IMR-90 (cell line): Measurements from ENCODE around the gene EGFR. TPM values are rescaled to one million over a fixed set of nuclear protein-coding genes. Genes with fewer than 3 reads are reported as not detected.

Experiments used
- ATAC-seq: fragments of 200-7000 bp; cut with Tn5 transposase; 2 replicates; pipeline ENCODE4 v1.9.1; 2020; ENCODE audit warnings: low read depth, mild to moderate bottlenecking, moderate library complexity
- BruUV-seq: library from RNA; stranded (reverse); fragments of 400-500 nt; replicated peaks from 2 replicates; lab custom pipeline; 2021; lab: Mats Ljungman, UMichigan
- CTCF ChIA-PET: fragments of 300-600 bp; formaldehyde crosslinking; extraction: SDS; loops from one replicate; lab custom pipeline; 2021; ENCODE audit warnings: antibody characterized with exemption; lab: Yijun Ruan, JAX
- POLR2A ChIA-PET: fragments of 300-600 bp; sonication (Branson Sonifier 250); formaldehyde crosslinking; loops from one replicate; lab custom pipeline; 2022; ENCODE audit warnings: antibody characterized with exemption; ENCODE audit not compliant: unreplicated experiment; lab: Charles Lee
- DNase-seq: peaks from one replicate; pipeline ENCODE4 v3.0.0; 2013
- H2AFZ ChIP-seq: replicated peaks from 2 replicates; pipeline ENCODE3; 2013; ENCODE audit warnings: low read length, mild to moderate bottlenecking; ENCODE audit not compliant: poor library complexity
- H2AK5ac ChIP-seq: 2 replicates; pipeline ENCODE4 v1.6.1; 2013; ENCODE audit warnings: low read depth, low read length, inconsistent platforms
- H2AK9ac ChIP-seq: replicated peaks from 2 replicates; pipeline ENCODE3; 2013; ENCODE audit warnings: mild to moderate bottlenecking, low read depth, low read length, moderate library complexity; ENCODE audit not compliant: poor library complexity
- H2BK120ac ChIP-seq: 2 replicates; pipeline ENCODE4 v1.6.1; 2013; ENCODE audit warnings: low read depth, low read length, inconsistent platforms
- H2BK15ac ChIP-seq: 3 replicates; pipeline ENCODE4 v1.6.1; 2013; ENCODE audit warnings: low read depth, low read length, inconsistent platforms
- H2BK20ac ChIP-seq: 2 replicates; pipeline ENCODE4 v1.6.1; 2013; ENCODE audit warnings: low read depth, mild to moderate bottlenecking, inconsistent platforms, low read length, moderate library complexity
- H2BK5ac ChIP-seq: 2 replicates; pipeline ENCODE4 v1.6.1; 2013; ENCODE audit warnings: mild to moderate bottlenecking, low read depth, low read length, inconsistent platforms; ENCODE audit not compliant: poor library complexity, severe bottlenecking
- H3K14ac ChIP-seq: replicated peaks from 2 replicates; pipeline ENCODE4 v1.6.1; 2013; ENCODE audit warnings: low read depth, low read length, inconsistent platforms
- H3K18ac ChIP-seq: 2 replicates; pipeline ENCODE4 v1.6.1; 2013; ENCODE audit warnings: low read depth, low read length, control low read depth
- H3K23ac ChIP-seq: 2 replicates; pipeline ENCODE4 v1.6.1; 2013; ENCODE audit warnings: low read depth, low read length, inconsistent platforms
- H3K27ac ChIP-seq: 2 replicates; pipeline ENCODE4 v1.5.1; 2013; ENCODE audit warnings: mild to moderate bottlenecking, control low read depth, low read length; ENCODE audit not compliant: insufficient read depth
- H3K27me3 ChIP-seq: 2 replicates; pipeline ENCODE4 v1.6.1; 2013; ENCODE audit warnings: low read length; ENCODE audit not compliant: control insufficient read depth, insufficient read depth
- H3K36me3 ChIP-seq: 2 replicates; pipeline ENCODE4 v1.6.1; 2013; ENCODE audit warnings: low read length, mixed read lengths; ENCODE audit not compliant: control insufficient read depth, insufficient read depth
- H3K4ac ChIP-seq: 2 replicates; pipeline ENCODE4 v1.6.1; 2013; ENCODE audit warnings: low read depth, low read length, inconsistent platforms
- H3K4me1 ChIP-seq: 2 replicates; pipeline ENCODE4 v1.6.1; 2013; ENCODE audit warnings: low read length, mixed read lengths; ENCODE audit not compliant: control insufficient read depth, insufficient read depth
- H3K4me2 ChIP-seq: 2 replicates; pipeline ENCODE4 v1.6.1; 2013; ENCODE audit warnings: low read depth, mild to moderate bottlenecking, control low read depth, low read length, moderate library complexity
- H3K4me3 ChIP-seq: 2 replicates; pipeline ENCODE4 v1.5.1; 2013; ENCODE audit warnings: low read depth, mild to moderate bottlenecking, control low read depth, low read length, moderate library complexity; ENCODE audit not compliant: insufficient read depth
- H3K56ac ChIP-seq: 2 replicates; pipeline ENCODE4 v1.6.1; 2013; ENCODE audit warnings: low read length, inconsistent platforms; ENCODE audit not compliant: insufficient read depth; ENCODE audit errors: extremely low read depth
- H3K79me1 ChIP-seq, 2 experiments: 2 replicates each; pipeline ENCODE4 v1.6.1; 2013; ENCODE audit warnings: low read length in 2 of 2, inconsistent platforms in 1 of 2, low read depth in 1 of 2
- H3K9ac ChIP-seq: 2 replicates; pipeline ENCODE4 v1.6.1; 2013; ENCODE audit warnings: low read depth, low read length, control low read depth
- H3K9me1 ChIP-seq: 2 replicates; pipeline ENCODE4 v1.6.1; 2013; ENCODE audit warnings: low read length, inconsistent platforms; ENCODE audit not compliant: insufficient read depth
- H3K9me3 ChIP-seq: 2 replicates; pipeline ENCODE4 v1.6.1; 2013; ENCODE audit warnings: low read length; ENCODE audit not compliant: control insufficient read depth, insufficient read depth
- H4K20me1 ChIP-seq: 2 replicates; pipeline ENCODE4 v1.6.1; 2013; ENCODE audit warnings: low read length, inconsistent platforms; ENCODE audit not compliant: insufficient read depth
- H4K5ac ChIP-seq: 2 replicates; pipeline ENCODE4 v1.6.1; 2013; ENCODE audit warnings: mild to moderate bottlenecking, low read depth, low read length, control low read depth
- H4K8ac ChIP-seq, 2 experiments: 2 replicates each; pipeline ENCODE4 v1.6.1; 2013; ENCODE audit warnings: low read depth in 2 of 2, low read length in 2 of 2, control low read depth in 1 of 2, inconsistent platforms in 1 of 2
- H4K91ac ChIP-seq: 2 replicates; pipeline ENCODE4 v1.6.1; 2013; ENCODE audit warnings: low read depth, low read length, inconsistent platforms; ENCODE audit not compliant: insufficient read depth
- BHLHE40 ChIP-seq: fragments of 150-350 bp; IDR thresholded peaks from 2 replicates; pipeline ENCODE4 v1.6.1; 2016; ENCODE audit warnings: mild to moderate bottlenecking, low read depth, low read length
- CEBPB ChIP-seq: IDR thresholded peaks from 2 replicates; pipeline ENCODE4 v1.6.1; 2012; ENCODE audit warnings: low read depth, low read length, improper control_type of control experiment
- CHD1 ChIP-seq: IDR thresholded peaks from 2 replicates; pipeline ENCODE4 v1.6.1; 2012; ENCODE audit warnings: low read depth, low read length, improper control_type of control experiment
- MXI1 ChIP-seq: IDR thresholded peaks from 2 replicates; pipeline ENCODE4 v1.6.1; 2012; ENCODE audit warnings: low read depth, mild to moderate bottlenecking, low read length, moderate library complexity, borderline replicate concordance
- USF2 ChIP-seq: fragments of 150-350 bp; IDR thresholded peaks from 2 replicates; pipeline ENCODE4 v1.6.1; 2017; ENCODE audit warnings: mild to moderate bottlenecking, antibody characterized with exemption, low read length, low read depth
- WGBS, 2 experiments: methylation state at CpG; one replicate each; pipeline versions ENCODE4 v1.1.5 to v1.1.7; 2013; ENCODE audit warnings: missing lambda C conversion rate in 2 of 2; ENCODE audit not compliant: insufficient read length in 1 of 2; ENCODE audit errors: extremely low coverage in 2 of 2; 5-methylcytosine and 5-hydroxymethylcytosine counted together
- dilution Hi-C: fragments of 300-500 bp; cut with HindIII; formaldehyde crosslinking; loops from one replicate; pipeline ENCODE4 v1.14.3; 2018; ENCODE audit warnings: low sequenced_read_pairs; ENCODE audit not compliant: unreplicated experiment
- in situ Hi-C: fragments of 300-500 bp; cut with MboI; formaldehyde crosslinking; loops from 3 replicates; pipeline ENCODE4 v1.14.3; 2019; ENCODE audit warnings: low sequenced_read_pairs, inconsistent platforms, mixed read lengths
- intact Hi-C: fragments of 100-400 bp; cut with micrococcal nuclease; formaldehyde crosslinking; loops from 2 replicates; pipeline ENCODE4 v1.10.0; 2022
- polyA plus RNA-seq, 3 experiments: library from polyadenylated mRNA; depleted of rRNA; stranded (reverse); fragments of >200 nt; gene quantifications; 2 replicates each; pipeline ENCODE4 v1.2.3, GENCODE V29; 2012; ENCODE audit warnings: low replicate concordance in 1 of 3
- total RNA-seq: library from RNA; depleted of rRNA; stranded (reverse); fragments of >200 nt; gene quantifications from 2 replicates; pipeline ENCODE4 v1.2.3, GENCODE V29; 2012

Gene EGFR
- total and polyA plus RNA-seq, 2 of the 4 experiments (the other 2 are of a cell fraction) = 36.9 to 60.4 TPM

DNA sequence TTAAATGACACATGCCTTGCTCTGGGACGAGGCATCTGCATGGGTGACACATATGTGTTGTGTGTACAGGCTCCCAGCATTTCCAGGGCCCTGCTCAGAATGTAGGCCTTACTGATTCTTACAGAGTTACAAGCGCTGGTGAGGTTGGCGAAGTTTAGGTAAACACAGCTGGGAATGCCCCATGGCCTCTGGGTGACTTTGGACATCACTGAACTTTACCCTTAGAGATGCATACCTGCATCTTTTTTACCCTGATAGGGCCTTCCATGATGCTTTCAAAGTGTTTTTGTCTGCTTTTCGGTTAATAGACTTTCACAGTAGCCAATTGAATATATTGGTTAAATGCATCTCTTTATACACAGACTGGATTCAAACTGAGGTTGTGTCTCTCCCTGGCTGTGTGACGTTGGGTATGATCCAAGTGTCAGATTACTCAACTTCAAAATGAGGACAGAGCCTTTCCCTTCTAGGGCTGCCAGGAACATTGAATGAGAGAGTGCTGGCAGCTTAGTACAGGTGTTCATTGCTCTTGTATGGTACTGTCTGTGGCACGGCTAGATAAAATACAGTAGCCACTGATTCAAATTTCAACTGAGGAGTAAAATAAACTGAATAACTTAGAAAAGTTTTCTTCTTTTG lies 29.5 kb downstream of the EGFR start:
- Histone ChIP-seq H3K9me3 (no peaks in the 10 kb centered on the region), H4K20me1 (peaks cover 66% of the 10 kb centered on the region), H3K18ac (no peak overlapping the region), H3K36me3 (peaks cover 2% of the 10 kb centered on the region; the same call in 1 of the 2 replicates), H3K14ac (peak overlapping the region; percentile 58; the same call in 1 of the 2 replicates), H3K27me3 (no peaks in the 10 kb centered on the region), H3K4me3 (no peak overlapping the region), H4K91ac (no peak overlapping the region), H3K9ac (no peak overlapping the region), H3K79me1 (peaks cover 50 to 93% of the 10 kb centered on the region in 2 experiments), H3K27ac (no peak overlapping the region), H4K8ac (peak overlapping the region in 1 of 2 experiments; percentile 5; a peak in 1 of 4 replicates), H2BK15ac (no peak overlapping the region), H3K9me1 (peaks cover 37% of the 10 kb centered on the region), H3K56ac (no peak overlapping the region), H2AK9ac (no peak overlapping the region), H2AFZ (no peak overlapping the region), H3K23ac (no peak overlapping the region), H2BK5ac (no peak overlapping the region), H3K4ac (no peak overlapping the region), H3K4me1 (peaks cover 44% of the 10 kb centered on the region), H2BK120ac (no peak overlapping the region), H2AK5ac (no peak overlapping the region), H3K4me2 (no peak overlapping the region), H2BK20ac (no peak overlapping the region), H4K5ac (no peak overlapping the region)
- POLR2A ChIA-PET = no interaction called here
- ATAC-seq (no peak; the same call in 1 of the 2 replicates), DNase-seq (no peak)
- CTCF ChIA-PET = no interaction called here
- intact Hi-C loops (no loop called here), in situ Hi-C loops (no loop called here), dilution Hi-C loops (no loop called here)
- WGBS, 2 experiments = no CpG with 5 or more reads among the region's 6 CpGs
- TF ChIP-seq CEBPB (no peak), USF2 (no peak), BHLHE40 (no peak), MXI1 (no peak), CHD1 (no peak)
- BruUV-seq = no TSS peak
